ENCODE measurements around the gene MARCHF10. TPM values are rescaled to one million over a fixed set of nuclear protein-coding genes. Genes with fewer than 3 reads are reported as not detected.
"Not testable (repeated sequence)": the region's sequence is repeated elsewhere in the genome, so short reads cannot be mapped to it uniquely, and the experiment has no call there.

The MARCHF10 gene
- total and polyA plus RNA-seq, 9 donors: 0.09 to 1.1 (median 0.42) TPM

GRCh38 chr17:62840871-62841270 lies 32.8 kb upstream of the MARCHF10 start:
- Histone ChIP-seq H3K27me3 (ENCODE audit: control insufficient read depth, insufficient read depth, low read length) (no peaks in the 10 kb centered on the region), H3K9me3 (replicated peaks; ENCODE audit: control insufficient read depth, low read depth, low read length) (no peaks in the 10 kb centered on the region), H3K4me3 (ENCODE audit: low read length) (no peak overlapping the region), H3K36me3 (ENCODE audit: control insufficient read depth, insufficient read depth, low read length) (no peaks in the 10 kb centered on the region), H3K27ac (ENCODE audit: low read length) (no peak overlapping the region), H3K4me1 (ENCODE audit: control insufficient read depth, insufficient read depth, low read length) (no peaks in the 10 kb centered on the region)
- 80% methylated on average over 3 of the region's 4 CpGs for WGBS (ENCODE audit: insufficient coverage)
- DNase-seq: no peak

DNA sequence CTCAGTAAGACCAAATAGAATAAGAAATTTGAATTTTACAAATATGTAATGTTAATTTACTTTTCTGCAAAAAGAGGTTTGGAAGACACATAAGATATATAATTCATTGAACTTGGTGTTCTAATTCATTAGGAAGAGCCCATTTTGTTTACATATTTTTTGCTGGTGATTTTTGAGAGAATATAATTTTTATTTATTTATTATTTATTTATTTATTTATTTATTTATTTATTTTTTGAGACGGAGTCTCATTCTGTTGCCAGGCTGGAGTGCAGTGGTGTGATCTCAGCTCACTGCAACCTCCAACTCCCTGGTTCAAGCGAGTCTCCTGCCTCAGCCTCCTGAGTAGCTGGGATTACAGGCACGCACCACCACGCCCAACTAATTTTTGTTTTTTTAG lies 25.7 kb upstream of the MARCHF10 start:
- H3K9me3 ChIP-seq (replicated peaks; ENCODE audit: control insufficient read depth, low read depth, low read length); H3K27me3 ChIP-seq (ENCODE audit: control insufficient read depth, insufficient read depth, low read length); DNase-seq; H3K4me3 ChIP-seq (ENCODE audit: low read length); H3K27ac ChIP-seq (ENCODE audit: low read length); H3K36me3 ChIP-seq (ENCODE audit: control insufficient read depth, insufficient read depth, low read length); H3K4me1 ChIP-seq (ENCODE audit: control insufficient read depth, insufficient read depth, low read length): not testable (repeated sequence)
- 100% methylated on average over 4 of the region's 4 CpGs for WGBS (ENCODE audit: insufficient coverage)

- Histone ChIP-seq H3K27ac (ENCODE audit: low read length) (no peak overlapping the region), H3K4me1 (ENCODE audit: control insufficient read depth, insufficient read depth, low read length) (no peaks in the 10 kb centered on the region), H3K36me3 (ENCODE audit: control insufficient read depth, insufficient read depth, low read length) (no peaks in the 10 kb centered on the region), H3K4me3 (ENCODE audit: low read length) (no peak overlapping the region), H3K9me3 (replicated peaks; ENCODE audit: control insufficient read depth, low read depth, low read length) (no peaks in the 10 kb centered on the region), H3K27me3 (ENCODE audit: control insufficient read depth, insufficient read depth, low read length) (no peaks in the 10 kb centered on the region)
- no peak for DNase-seq
- no CpG with 5 or more reads among the region's 1 CpG for WGBS (ENCODE audit: insufficient coverage)
Measured at GRCh38 chr17:62832405-62832804, 24.3 kb upstream of the MARCHF10 start.

DNA sequence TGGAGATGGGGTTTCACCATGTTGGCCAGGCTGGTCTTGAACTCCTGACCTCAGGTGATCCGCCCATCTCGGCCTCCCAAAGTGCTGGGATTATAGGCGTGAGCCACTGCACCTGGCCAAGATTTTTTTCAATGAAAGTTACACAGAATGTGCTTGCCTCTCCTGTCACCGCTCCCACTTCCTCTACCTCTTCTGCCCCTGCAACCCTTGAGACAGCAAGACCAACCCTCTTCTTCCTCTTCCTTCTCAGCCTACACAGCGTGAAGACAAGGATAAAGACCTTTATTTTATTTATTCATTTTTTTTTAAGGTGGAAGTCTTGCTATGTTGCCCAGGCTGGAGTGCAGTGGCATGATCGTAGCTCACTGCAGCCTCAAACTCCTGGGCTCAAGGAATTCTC lies 23.0 kb upstream of the MARCHF10 start:
- not testable (repeated sequence) for H3K4me3 ChIP-seq (ENCODE audit: low read length); H3K27me3 ChIP-seq (ENCODE audit: control insufficient read depth, insufficient read depth, low read length); H3K9me3 ChIP-seq (replicated peaks; ENCODE audit: control insufficient read depth, low read depth, low read length); H3K36me3 ChIP-seq (ENCODE audit: control insufficient read depth, insufficient read depth, low read length); H3K27ac ChIP-seq (ENCODE audit: low read length); H3K4me1 ChIP-seq (ENCODE audit: control insufficient read depth, insufficient read depth, low read length); DNase-seq
- WGBS (ENCODE audit: insufficient coverage): 80% methylated on average over 2 of the region's 6 CpGs

DNA sequence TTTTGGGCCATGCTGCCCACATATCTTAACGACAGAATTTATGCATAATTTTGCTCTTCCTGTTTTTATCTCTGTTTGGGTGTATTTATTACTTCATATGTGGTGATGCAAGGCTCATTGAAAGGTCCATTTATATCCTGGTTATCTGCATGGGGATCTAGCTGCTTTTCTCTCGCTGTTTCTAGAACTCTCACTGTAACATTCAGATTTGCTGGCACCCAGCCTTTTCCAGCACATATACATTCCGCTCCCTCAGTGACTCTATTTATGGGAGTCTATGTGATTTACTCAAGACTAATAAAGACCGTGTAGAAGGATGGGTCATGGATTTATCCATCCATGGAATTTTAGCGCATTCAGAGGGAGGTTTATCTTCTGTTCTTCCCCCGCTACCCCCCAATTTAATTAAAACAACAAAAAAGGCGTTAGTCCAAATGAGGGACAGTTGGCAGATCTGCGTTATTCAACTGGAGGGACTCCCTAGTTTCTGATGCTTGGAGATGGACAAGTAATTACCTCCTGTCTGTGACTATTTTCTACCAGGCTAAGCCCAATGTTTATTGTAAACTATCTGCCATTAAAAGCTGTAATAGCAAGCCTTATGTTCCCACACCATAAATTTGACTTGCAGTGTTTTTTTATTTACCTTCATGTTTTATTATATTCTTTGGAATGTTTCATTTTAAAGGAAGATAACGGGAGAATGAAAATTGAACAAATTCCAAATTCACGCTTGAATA lies 19.8 kb upstream of the MARCHF10 start:
- Histone ChIP-seq H3K4me3 (ENCODE audit: low read length) (no peak overlapping the region), H3K27ac (ENCODE audit: low read length) (no peak overlapping the region), H3K4me1 (ENCODE audit: control insufficient read depth, insufficient read depth, low read length) (no peaks in the 10 kb centered on the region), H3K36me3 (ENCODE audit: control insufficient read depth, insufficient read depth, low read length) (no peaks in the 10 kb centered on the region), H3K27me3 (ENCODE audit: control insufficient read depth, insufficient read depth, low read length) (no peaks in the 10 kb centered on the region), H3K9me3 (replicated peaks; ENCODE audit: control insufficient read depth, low read depth, low read length) (no peaks in the 10 kb centered on the region)
- no CpG with 5 or more reads among the region's 10 CpGs for WGBS (ENCODE audit: insufficient coverage)
- DNase-seq: peak; percentile 62

GRCh38 chr17:62826956-62827355 lies 18.8 kb upstream of the MARCHF10 start:
- no peak for DNase-seq
- no peaks in the 10 kb centered on the region for H3K27me3 ChIP-seq (ENCODE audit: control insufficient read depth, insufficient read depth, low read length)
- no peak overlapping the region for H3K27ac ChIP-seq (ENCODE audit: low read length)
- no peaks in the 10 kb centered on the region for H3K36me3 ChIP-seq (ENCODE audit: control insufficient read depth, insufficient read depth, low read length)
- H3K4me3 ChIP-seq (ENCODE audit: low read length): no peak overlapping the region
- no CpG with 5 or more reads among the region's 3 CpGs for WGBS (ENCODE audit: insufficient coverage)
- no peaks in the 10 kb centered on the region for H3K9me3 ChIP-seq (replicated peaks; ENCODE audit: control insufficient read depth, low read depth, low read length)
- peaks cover 3% of the 10 kb centered on the region for H3K4me1 ChIP-seq (ENCODE audit: control insufficient read depth, insufficient read depth, low read length)

DNA sequence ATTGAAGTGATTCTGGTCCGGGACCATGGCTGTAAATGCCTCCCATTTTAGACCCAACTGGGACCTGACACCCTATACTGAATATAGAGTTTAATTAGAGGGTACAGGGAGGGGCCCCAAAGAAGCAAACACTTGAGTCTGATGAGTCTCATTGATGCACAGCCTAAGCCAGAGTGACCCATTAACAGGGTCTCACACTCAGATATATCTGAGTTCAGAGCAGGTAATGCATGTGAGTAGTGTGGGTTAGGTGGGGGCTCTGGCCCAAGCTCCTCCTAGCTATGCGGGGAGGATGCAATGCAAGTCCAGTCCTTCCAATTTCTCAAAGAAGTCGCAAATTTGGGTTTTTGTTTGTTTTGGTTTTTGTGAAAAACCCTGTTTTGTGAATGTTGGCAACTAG lies 17.1 kb upstream of the MARCHF10 start:
- Histone ChIP-seq H3K27ac (ENCODE audit: low read length) (no peak overlapping the region), H3K27me3 (ENCODE audit: control insufficient read depth, insufficient read depth, low read length) (no peaks in the 10 kb centered on the region), H3K9me3 (replicated peaks; ENCODE audit: control insufficient read depth, low read depth, low read length) (no peaks in the 10 kb centered on the region), H3K4me3 (ENCODE audit: low read length) (no peak overlapping the region), H3K4me1 (ENCODE audit: control insufficient read depth, insufficient read depth, low read length) (peaks cover 9% of the 10 kb centered on the region), H3K36me3 (ENCODE audit: control insufficient read depth, insufficient read depth, low read length) (no peaks in the 10 kb centered on the region)
- 83% methylated on average over 1 of the region's 3 CpGs for WGBS (ENCODE audit: insufficient coverage)
- no peak for DNase-seq

DNA sequence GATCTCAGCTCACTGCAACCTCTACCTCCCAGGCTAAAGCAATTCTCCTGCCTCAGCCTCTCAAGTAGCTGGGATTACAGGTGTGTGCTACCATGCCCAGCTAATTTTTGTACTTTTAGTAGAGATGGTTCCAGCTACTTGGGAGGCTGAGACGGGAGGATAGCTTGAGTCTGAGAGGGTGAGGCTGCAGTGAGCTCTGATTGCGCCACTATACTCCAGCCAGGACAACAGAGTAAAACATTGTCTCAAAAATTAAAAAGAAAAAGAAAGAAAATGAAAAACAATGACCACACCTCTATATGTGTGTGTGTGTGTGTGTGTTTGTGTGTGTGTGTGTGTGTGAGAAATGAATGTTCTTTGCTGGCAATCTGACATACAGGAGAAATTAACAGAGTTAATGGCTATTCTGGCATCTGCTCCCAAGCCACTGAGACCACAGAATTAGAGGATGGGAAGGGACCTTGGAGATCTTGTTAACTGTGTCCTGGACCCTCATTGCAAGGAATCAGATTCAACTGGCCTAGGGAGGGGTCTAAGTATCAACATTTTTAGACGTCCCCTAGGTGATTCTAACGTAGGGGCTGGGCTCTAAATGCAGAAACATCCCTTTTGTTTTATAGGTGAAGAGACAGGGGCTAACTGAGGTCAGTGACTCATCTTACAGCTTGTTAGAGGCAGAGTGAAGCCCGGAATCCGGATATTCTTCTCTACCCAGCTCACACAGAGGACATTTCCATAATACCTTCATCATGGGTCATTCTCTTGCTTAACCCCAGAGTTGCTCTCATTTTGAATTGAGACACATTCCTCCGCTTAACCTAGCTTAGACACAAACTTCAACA lies 16.4 kb upstream of the MARCHF10 start:
- DNase-seq: no peak
- Histone ChIP-seq H3K4me3 (ENCODE audit: low read length) (no peak overlapping the region), H3K27ac (ENCODE audit: low read length) (no peak overlapping the region), H3K9me3 (replicated peaks; ENCODE audit: control insufficient read depth, low read depth, low read length) (no peaks in the 10 kb centered on the region), H3K4me1 (ENCODE audit: control insufficient read depth, insufficient read depth, low read length) (peaks cover 15% of the 10 kb centered on the region), H3K27me3 (ENCODE audit: control insufficient read depth, insufficient read depth, low read length) (no peaks in the 10 kb centered on the region), H3K36me3 (ENCODE audit: control insufficient read depth, insufficient read depth, low read length) (no peaks in the 10 kb centered on the region)
- WGBS (ENCODE audit: insufficient coverage): 39% methylated on average over 3 of the region's 7 CpGs

DNA sequence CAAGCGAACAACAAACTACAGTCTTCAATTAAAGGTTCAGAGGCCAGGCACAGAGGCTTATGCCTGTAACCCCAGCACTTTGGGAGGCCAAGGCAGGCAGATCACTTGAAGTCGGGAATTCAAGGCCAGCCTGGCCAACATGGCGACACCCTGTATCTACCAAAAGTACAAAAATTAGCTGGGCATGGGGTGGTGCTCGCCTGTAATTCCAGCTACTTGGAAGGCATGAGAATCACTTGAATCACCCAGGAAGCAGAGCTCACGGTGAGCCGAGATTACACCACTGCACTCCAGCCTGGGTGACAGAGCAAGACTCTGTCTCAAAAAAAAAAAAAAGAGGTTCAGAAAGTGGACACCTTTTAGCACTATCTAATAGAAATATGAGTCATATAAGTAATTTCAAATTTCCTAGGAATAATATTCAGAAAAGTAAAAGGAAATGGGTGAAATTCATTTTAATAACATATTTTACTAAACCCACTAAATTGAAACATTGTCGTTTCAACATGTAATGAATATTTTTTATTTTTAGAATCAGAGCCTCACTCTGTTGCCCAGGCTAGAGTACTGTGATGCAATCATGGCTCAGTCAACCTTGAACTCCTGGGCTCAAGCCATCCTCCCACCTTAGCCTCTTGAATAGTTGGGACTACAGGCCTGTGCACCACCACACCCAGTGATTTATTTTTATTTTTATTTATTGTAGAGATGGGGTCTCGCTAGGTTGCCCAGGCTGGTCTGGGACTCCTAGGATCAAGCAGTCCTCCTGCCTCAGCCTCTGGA lies 15.2 kb upstream of the MARCHF10 start:
- peaks cover 19% of the 10 kb centered on the region for H3K4me1 ChIP-seq (ENCODE audit: control insufficient read depth, insufficient read depth, low read length)
- no peaks in the 10 kb centered on the region for H3K27me3 ChIP-seq (ENCODE audit: control insufficient read depth, insufficient read depth, low read length)
- no peaks in the 10 kb centered on the region for H3K36me3 ChIP-seq (ENCODE audit: control insufficient read depth, insufficient read depth, low read length)
- 100% methylated on average over 1 of the region's 8 CpGs for WGBS (ENCODE audit: insufficient coverage)
- H3K4me3 ChIP-seq (ENCODE audit: low read length): no peak overlapping the region
- DNase-seq: no peak
- H3K27ac ChIP-seq (ENCODE audit: low read length): no peak overlapping the region
- no peaks in the 10 kb centered on the region for H3K9me3 ChIP-seq (replicated peaks; ENCODE audit: control insufficient read depth, low read depth, low read length)

All from muscle of leg (tissue), 11 donors.